Bone marrow (tissue), 2 donors: ENCODE results near the gene PTGIS.

ENCODE experiments used
- DNase-seq, 2 donors: peaks; one replicate each; lab custom pipeline; 2025; lab: John Stamatoyannopoulos, UW

Gene PTGIS

GRCh38 chr20:49560186-49560585 is 7.8 kb downstream of the PTGIS start:
- no peak for DNase-seq

DNA sequence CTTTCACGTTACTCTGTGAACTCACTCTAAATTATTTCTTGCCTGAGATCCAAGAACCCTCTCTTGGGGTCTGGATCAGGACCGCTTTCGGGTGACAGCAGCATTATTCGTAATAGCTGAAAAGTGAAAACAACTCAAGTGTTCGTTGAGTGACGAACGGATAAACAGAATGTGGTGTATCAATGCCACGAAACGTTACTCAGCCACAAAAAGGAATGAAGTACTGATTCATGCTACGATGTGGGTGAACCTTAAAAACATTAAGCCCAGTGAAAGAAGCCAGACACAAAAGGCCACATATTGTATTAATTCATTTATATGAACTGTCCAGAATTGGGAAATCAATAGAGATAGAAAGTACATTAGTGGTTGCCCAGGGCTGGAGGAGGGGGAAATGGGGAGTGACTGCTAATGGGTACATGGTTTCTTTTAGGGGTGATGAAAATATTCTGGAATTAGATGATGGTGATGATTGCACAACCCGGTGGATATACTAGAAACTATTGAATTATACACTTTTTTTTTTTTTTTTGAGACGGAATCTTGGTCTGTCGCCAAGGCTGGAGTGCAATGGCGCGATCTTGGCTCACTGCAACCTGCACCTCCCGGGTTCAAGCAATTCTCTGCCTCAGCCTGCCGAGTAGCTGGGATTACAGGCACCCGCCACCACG is 8.4 kb downstream of the PTGIS start:
- no peak for DNase-seq

- DNase-seq = no peak
These were observed 9.1 kb downstream of the PTGIS start for GRCh38 chr20:49558826-49559225.

GRCh38 chr20:49557449-49557848 is 10.5 kb downstream of the PTGIS start:
- DNase-seq = no peak

- no peak for DNase-seq
These were observed 11.3 kb downstream of the PTGIS start for GRCh38 chr20:49556621-49557020.

- no peak for DNase-seq
These were observed 18.0 kb downstream of the PTGIS start for GRCh38 chr20:49549801-49550551.

- DNase-seq = no peak
These were observed 19.5 kb downstream of the PTGIS start for GRCh38 chr20:49548371-49548947.

DNA sequence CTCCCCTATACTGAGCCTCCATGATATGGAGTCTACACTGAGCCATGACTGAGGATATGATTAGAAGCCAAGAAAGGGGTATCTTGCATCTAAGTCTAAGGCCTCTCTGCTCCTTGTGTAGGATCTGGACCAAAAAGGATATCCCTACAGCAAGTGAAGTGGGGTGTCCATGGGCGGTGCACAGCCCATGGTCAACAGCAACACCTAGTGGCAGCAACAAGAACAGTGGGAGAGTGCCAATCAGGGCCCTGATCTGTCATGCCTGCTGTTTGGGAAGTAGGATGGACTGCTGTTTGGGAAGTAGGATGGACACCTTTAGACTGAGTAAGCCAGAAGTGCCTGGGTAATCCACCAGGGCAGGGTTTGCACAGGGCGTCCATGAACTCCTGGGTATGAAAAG is 22.4 kb downstream of the PTGIS start:
- no peak for DNase-seq

- DNase-seq = no peak
These were observed 23.4 kb downstream of the PTGIS start for GRCh38 chr20:49544535-49544934.

GRCh38 chr20:49543858-49544437 is 24.0 kb downstream of the PTGIS start:
- DNase-seq = no peak

DNA sequence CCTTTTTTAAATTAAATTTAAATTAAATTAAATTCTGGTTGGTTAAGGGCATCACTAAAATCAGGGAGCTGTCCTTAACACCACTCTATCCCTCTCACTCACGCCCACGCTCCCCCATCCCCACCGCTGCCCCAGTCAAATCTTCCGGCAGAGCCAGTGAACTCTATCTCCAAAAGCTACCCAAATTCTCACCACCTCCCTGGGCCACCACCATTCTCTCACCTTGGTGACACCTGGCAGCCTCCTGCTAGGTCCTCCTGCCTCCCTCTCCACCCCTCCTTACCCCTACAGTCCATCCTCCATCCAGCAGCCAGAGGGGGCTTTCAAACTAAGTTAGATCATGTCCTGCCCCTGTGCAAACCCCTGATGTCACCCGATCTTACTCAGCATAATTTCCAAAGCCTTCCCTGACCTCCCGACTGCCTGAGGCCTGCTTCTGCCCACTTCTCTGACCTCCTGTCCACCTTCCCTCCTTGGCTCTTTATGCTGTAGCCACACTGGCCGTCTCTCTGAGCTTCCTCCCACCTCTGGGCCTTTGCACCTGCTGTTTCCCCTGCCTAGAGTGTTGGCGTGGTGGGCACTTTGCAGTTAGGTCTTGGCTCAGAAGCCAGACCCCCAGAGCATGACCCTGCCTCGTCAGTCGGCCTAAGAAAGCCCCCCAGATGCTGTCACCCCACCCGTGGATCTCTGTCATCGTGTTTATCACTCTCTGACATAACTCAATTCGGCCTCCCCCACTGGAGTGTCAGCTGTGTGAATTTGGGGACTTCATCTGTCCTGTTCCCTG is 24.7 kb downstream of the PTGIS start:
- DNase-seq = no peak

- no peak for DNase-seq
These were observed 25.4 kb downstream of the PTGIS start for GRCh38 chr20:49542514-49542991.

GRCh38 chr20:49541733-49542513 is 26.0 kb downstream of the PTGIS start:
- peak; percentile 13 to 40 for DNase-seq

DNA sequence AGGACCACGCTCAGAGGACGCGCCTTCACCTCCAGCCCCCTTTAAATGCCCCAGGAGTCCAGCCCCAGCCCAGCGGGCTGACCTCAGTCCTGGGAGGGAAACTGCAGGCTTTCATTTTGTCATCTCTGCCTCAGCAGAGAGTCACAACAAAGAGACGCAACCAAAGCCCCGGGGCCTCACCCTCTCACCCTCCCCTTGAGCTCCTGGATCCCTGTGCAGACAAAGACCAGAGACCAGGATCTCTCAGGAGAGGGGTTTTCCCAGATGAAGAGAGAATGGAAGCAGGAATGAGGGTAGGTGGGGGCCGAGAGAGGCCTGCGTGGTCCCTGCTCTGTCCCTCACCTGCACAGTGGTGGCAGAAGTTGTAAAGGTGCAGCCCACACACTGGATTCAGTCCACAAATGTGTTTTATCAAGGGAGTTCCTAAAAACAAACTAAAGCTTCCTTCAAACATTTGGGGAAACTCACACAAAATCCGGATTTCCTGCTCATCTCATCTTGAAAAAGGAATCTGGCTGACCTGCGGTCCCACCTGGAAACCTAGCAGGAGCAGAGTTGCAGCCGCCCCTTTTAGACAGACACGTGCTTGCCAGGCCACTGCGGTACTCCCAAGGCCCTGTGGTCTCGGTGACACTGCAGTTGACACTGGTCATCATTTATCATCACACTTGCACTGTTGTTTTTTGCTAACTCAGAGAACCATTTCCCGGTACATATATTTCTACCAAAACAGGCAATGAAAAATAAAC is 27.1 kb downstream of the PTGIS start:
- DNase-seq = no peak

DNA sequence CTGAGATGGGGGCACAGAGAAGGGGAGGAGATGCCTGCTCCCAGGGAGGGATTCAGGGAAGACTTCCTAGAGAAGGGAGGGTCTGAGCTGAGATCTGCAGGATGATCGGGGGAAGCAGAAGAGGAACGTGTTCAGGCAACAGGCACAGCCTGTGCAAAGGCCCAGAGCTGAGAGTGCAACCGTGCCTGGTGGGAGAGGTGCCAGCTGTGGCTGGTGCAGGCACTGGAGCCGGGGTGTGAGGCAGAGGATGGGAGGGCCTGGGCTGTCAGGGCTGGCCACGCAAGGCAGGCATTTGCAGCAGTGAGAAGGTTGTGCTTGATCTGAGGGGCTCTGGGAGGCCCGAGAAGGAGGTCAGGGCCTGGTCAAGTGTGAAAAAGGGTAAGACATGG is 27.7 kb downstream of the PTGIS start:
- no peak for DNase-seq

DNA sequence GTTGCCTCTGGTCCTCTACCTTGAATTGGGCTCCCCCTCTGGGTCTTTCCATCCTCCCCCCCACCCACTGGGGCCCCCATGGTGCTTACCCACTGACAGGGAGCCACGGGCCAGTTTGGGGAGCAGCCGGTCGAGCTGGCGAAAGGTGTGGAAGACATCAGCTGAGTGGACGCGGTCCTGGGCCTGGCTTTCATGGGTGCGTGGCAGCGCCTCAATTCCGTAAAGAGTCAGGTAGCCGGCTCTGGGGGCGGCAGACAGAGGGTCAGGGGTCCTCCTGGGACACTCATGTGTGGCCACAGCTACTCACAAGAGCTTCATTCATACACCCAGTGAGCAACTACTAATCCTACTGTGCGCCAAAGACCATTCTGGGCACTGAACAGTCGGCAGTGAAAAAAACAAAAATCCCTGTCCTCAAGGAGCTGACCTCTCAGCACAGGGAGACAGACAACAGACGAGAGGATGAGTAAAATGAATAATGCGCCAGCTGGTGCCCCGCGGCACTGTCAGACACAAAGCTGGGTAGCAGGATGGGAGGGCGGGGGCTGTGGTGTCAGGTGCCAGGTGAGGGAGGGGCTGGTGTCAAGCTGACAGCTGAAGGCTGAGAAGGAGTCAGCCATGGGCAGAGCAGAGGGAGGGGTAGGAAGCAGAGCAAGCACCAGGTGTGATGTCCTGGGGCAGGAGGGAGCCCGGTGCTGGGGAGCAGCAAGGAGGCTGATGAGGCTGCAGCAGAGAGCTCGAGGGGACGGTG is 28.3 kb downstream of the PTGIS start:
- DNase-seq = no peak

GRCh38 chr20:49538950-49539349 is 29.0 kb downstream of the PTGIS start:
- no peak for DNase-seq

- peak in 1 of 2 donors; percentile 29 for DNase-seq
These were observed 33.7 kb downstream of the PTGIS start for GRCh38 chr20:49534255-49534712.

DNA sequence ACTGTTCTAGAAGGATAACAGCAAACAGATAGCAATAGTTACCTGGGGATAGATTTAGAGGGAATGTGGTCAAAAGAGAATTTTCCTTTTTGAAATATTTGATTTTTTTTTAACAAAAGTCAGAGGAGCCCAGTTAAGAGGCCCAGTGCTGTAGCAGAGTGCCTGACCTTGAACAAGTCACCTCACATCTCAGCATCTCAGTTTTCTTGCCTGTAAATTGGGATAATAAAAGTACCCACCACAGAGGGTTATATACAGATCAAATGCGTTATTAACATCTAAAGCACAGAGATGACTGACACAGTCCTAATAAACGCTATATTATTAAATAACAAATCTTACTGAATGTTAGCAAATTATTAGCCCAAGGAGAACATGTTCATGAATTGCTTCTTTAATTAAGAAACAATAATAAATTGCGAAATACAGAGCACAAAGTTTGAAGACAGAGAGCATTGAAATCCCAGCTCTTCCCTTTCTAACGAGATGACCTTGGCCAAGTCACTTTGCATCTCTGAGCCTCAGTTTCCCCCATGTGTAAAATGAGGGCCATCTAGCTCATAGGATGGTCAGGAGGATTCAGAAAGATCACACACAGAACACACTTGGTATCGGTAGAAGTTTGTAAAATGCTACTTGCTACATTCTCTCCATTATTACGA is 35.5 kb downstream of the PTGIS start:
- DNase-seq = no peak
